HG02588 (cell line): ENCODE data around the gene KRT2.

ENCODE experiments used
- ATAC-seq: cut with Tn5 transposase; IDR thresholded peaks from one replicate; pipeline ENCODE4 v1.9.1; 2021; ENCODE audit warnings: mild to moderate bottlenecking, moderate library complexity; ENCODE audit not compliant: unreplicated experiment

The KRT2 gene

GRCh38 chr12:52618216-52618615 is 33.8 kb downstream of the KRT2 start, which contains the start of gene KRT73:
TSS of gene KRT73 (minus strand) at chr12:52618559. CDS start at chr12:52618524, 35 bp downstream.
- no peak for ATAC-seq

DNA sequence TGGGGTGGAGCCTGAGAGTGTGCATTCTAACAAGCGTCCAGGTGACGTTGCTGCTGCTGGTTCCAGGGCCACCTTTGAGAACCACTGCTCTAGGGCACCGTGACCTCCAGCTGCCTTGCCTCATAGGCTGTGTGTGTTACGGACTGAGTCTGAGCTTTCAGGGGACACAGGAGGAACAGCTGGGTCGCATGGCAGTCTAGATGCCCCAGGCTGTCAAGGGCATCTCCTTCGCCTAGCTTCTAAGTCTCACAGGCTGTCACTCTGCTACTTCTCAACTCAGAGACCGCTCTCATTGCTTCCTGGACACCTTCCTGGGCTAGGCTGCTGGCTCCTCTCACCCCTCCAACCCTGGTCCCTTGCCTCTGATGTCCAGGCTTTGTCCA is 34.6 kb downstream of the KRT2 start:
- ATAC-seq = no peak

GRCh38 chr12:52616680-52617402 is 35.2 kb downstream of the KRT2 start:
- ATAC-seq = no peak

- ATAC-seq = no peak
These were observed 36.1 kb downstream of the KRT2 start for GRCh38 chr12:52615912-52616311.

DNA sequence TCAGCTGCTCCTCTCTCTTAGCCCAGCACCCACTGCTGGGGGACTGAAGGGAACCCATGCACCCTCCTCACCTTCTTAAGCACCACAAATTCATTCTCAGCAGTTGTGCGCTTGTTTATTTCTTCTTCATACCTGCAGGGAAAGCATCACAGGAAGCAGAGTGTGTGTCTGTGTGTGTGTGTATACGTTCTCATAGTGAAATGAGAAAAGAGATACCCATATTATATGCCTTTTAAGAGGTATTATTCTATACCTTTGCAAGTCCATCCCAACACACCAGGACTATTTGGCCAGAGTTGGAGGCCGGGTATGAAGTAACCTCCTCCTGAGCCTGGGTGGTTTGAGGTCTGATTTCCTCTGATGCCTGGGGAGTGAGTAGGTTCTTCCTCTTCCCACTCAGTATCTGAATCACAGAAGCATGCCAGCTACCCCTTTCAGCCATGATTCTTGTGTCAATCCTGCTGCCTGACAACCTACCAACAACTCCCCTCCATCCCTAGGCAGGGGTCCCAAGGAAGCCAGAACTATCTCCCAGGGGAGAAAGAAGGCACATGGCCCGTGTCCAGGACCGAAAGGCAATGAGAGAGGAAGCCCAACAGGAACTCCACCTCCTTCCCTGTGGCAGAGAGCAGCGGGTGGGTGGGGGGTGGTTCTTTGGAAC is 36.7 kb downstream of the KRT2 start:
- ATAC-seq = no peak

DNA sequence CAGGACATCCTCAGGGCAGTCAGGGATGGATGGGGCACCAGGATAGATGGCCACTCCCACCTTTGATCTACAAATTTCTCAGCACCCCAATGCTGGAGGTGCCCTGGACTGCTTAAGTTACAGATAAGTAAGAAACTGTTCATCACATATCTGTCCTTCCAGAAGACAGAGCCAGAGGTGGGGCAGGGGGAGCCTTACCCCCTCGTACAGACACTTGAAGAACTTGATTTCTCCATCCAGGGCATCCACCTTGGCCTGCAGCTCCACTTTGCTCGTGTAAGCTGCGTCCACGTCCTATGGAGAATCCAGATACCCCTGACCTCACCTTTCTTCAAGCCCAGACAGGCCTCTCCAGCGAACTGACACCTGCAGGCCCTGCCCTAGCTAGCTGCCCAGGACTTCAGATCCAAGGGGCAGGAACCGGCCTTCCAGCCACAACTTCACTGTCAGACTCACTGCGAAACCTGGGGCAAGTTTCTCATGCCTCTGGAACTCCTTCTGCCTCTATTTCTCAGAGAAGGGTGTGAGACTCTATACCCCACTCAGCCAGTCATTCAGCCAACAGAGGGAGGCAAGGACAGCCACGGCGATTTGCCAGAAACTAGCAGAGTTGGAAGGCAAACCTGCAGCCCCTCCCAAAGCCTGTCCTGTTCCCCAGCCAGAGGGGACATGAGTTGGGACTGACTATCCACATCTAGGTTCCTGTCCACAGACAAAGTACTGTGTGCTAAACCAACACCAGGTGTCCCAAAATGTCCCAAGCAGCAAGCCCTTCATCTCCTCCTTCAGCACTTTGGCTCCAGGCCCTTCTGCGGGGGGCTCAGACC is 37.4 kb downstream of the KRT2 start:
- no peak for ATAC-seq

DNA sequence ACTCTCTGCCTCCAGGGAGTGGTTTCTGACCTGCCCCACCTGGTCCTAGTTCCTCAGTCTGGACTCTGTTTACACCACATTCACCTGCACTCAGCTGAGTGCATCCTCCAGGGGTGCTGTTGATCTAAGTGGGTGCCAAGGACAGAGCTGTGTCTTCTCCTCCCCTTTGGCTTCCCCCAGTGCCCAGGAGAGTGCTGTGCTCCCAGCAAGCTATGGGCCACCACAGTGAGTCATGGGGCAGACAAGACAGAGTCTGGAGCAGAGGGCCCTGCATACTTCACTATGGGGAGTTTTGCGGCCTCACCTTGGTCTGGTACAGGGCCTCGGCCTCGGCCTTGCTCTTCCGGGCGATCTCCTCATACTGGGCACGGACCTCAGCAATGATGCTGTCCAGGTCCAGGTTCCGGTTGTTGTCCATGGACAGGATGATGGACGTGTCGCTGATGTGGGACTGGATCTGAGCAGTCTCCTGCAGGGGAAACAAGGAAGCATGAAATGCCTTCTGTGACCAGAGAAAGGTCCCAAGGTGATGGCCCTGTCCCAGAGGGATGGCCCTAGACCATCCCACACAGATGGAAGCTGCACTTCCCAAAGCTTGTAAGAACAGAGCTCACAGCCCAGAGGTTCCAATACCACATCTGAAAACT is 38.5 kb downstream of the KRT2 start:
- no peak for ATAC-seq

DNA sequence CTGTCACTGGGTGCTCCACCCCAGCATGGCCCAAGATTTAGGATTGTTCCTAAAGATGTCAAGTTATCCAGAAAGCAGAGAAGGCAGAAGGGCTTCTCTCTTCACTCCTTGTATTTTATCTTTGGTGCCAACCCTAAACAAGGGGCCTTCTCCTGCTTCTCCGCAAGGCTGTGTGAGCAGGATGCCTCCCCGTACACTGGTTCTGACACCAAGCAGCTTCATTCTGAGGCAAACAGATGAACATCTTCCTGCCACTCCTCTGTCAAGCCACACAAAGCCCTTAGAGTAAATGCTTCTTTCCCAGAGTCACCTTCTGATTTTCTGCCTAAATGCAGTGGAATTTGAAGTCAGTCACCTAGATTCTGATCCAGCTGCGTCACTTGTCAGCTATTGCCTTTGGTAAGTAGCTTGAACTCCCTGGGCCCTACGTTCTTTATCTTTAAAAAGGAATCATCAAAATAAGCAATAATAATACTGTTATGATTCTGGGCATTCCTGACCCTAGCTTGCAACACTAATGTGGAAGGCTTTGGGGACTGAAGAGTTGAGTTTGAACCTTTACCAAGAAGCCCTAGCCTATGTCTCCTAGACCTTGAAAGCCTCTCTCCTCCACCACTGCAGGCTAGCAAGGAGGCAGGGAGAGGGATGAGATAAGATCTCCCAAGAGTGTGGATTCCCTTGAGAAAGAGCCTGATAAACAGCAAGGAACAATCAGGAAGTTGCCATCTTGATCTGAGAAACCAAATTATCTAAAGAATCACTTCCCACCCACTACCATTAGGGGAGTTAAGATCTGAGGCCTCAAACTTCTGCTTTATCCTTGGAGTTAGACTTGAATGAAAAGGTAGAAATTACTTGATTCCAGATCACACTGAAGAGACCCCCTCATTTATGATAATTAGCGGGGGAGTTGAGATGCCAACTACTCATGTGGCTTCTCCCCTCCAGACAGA is 39.3 kb downstream of the KRT2 start:
- ATAC-seq = no peak

DNA sequence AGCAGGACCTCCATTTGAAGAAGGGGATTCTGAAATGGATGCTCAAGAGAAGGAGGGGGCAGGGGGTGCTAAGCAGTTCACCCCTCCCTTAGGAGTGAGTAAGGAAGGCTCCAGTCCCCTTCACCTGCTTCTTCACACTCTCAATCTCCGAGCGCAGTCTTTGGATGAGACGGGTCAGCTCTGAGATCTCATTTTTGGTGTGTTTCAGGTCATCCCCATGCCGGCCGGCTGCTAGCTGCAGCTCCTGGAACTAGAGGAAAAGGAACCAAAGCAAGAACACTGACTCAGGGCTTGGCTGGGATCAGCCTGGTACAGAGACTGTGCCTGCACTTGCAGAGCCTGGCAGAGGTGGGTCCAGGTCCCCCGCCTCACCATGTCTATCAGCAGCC is 40.9 kb downstream of the KRT2 start:
- ATAC-seq = no peak

GRCh38 chr12:52608826-52609630 is 43.0 kb downstream of the KRT2 start:
- no peak for ATAC-seq

- ATAC-seq = no peak
These were observed 43.9 kb downstream of the KRT2 start for GRCh38 chr12:52608161-52608560.

GRCh38 chr12:52607314-52607713 is 44.7 kb downstream of the KRT2 start:
- no peak for ATAC-seq

DNA sequence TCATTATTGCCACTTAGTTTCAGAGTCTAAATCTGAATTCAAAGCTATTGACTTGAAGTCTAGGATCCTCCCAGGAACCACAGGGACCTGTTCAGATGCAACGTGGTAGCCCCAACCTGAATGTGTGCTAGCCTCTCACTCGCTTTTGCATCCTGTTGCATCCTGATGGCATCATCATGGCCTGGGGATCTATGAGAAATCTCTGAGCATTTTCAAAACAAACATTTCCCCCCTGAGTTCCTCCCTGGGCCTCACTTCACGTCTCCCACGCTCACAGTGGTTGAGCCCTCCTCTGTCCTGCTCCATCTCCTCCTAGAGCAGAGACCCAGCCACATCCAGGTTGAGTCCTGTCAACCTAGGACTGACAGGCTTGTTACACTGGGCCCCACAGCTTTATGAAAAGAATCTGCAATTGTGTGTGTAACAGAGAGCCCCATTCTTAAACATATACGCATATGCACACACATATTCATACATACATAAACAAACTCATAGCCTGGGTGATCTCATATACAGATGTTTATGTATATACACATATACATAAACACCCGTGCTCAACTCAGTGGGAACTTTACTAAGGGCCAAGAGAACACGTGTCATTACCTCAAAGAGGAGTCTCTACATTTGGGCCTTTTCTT is 45.3 kb downstream of the KRT2 start:
- no peak for ATAC-seq

GRCh38 chr12:52606096-52606495 is 45.9 kb downstream of the KRT2 start:
- ATAC-seq = no peak

GRCh38 chr12:52605542-52605941 is 46.5 kb downstream of the KRT2 start:
- ATAC-seq = no peak

GRCh38 chr12:52604859-52605258 is 47.2 kb downstream of the KRT2 start:
- no peak for ATAC-seq

GRCh38 chr12:52603314-52603713 is 48.7 kb downstream of the KRT2 start:
- no peak for ATAC-seq

DNA sequence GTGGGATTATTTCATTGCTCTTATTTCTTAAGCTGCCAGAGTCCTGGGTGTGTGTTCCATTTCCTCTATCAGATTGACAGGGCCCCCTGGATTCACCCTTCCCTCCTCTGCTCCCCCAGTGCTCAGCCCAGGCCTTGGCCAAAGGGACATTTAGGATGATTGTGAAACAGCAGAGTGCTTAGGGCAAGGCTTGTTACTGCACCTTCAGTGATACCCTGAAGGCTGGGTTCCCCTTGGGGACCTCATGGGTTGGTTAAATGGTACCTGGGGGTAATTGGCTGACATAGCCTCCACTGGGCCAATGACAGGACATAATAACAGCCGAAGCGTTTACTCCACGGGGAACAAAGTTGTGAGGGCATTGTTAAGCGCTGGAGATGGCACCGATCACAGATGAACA is 49.5 kb downstream of the KRT2 start:
- no peak for ATAC-seq

- no peak for ATAC-seq
These were observed 50.3 kb downstream of the KRT2 start for GRCh38 chr12:52601671-52602070.
